K562 (cell line): ENCODE data around the gene SLC6A7. TPM values are rescaled to one million over a fixed set of nuclear protein-coding genes. Genes with fewer than 3 reads are reported as not detected.
A peak's percentile ranks its signal among the peaks of the same experiment; 100 is the strongest.

Experiments
- ATAC-seq: fragments of 200-7000 bp; cut with Tn5 transposase; 3 replicates; pipeline ENCODE4 v1.9.1; 2020; ENCODE audit warnings: moderate library complexity
- BruUV-seq: library from RNA; stranded (reverse); fragments of 400-500 nt; replicated peaks from 2 replicates; lab custom pipeline; 2021; lab: Mats Ljungman, UMichigan
- CTCF ChIA-PET: fragments of 300-600 bp; formaldehyde crosslinking; extraction: SDS; loops from one replicate; lab custom pipeline; 2021; ENCODE audit warnings: low intra/inter-chr PET ratio; lab: Yijun Ruan, JAX
- POLR2A ChIA-PET: fragments of 300-600, 350-650 bp; sonication (Branson Sonifier 250); formaldehyde crosslinking; extraction: SDS; loops from one replicate; lab custom pipeline; 2021; ENCODE audit warnings: antibody characterized with exemption, inconsistent platforms; lab: Yijun Ruan, JAX
- DNase-seq, 4 experiments: peaks; one replicate each; pipeline versions ENCODE4 v3.0.0 to v3.0.0-alpha.2; 2011 to 2018; ENCODE audit warnings: low spot score in 3 of 4, mixed read lengths in 3 of 4; ENCODE audit errors: extremely low read depth in 1 of 4
- FAIRE-seq: peaks from 2 replicates; lab custom pipeline; 2011; peaks lifted over from hg19 to GRCh38; lab: Jason Lieb, UNC
- H2AFZ ChIP-seq: 2 replicates; pipeline ENCODE4 v1.6.0; 2011; ENCODE audit warnings: low read depth, low read length, control low read depth, inconsistent platforms
- H3K27ac ChIP-seq: fragments of 200-600 bp; 3 replicates; pipeline ENCODE4 v1.8.0; 2011; ENCODE audit warnings: low read depth, mild to moderate bottlenecking, control low read depth, inconsistent platforms, low read length, moderate library complexity, mixed read lengths; ENCODE audit errors: extremely low read depth
- H3K27me3 ChIP-seq, 2 experiments: fragments of 300-600 bp in 1 of 2; 2 replicates in 1 of 2; 3 replicates in 1 of 2; pipeline versions ENCODE4 v1.6.0 to v1.8.0; 2011; ENCODE audit warnings: inconsistent platforms in 2 of 2, low read length in 2 of 2, mild to moderate bottlenecking in 1 of 2, mixed read lengths in 1 of 2, moderate library complexity in 1 of 2; ENCODE audit not compliant: control insufficient read depth in 2 of 2, insufficient read depth in 2 of 2
- H3K36me3 ChIP-seq: fragments of 300-600 bp; 3 replicates; pipeline ENCODE4 v1.8.0; 2011; ENCODE audit warnings: mild to moderate bottlenecking, low read length, inconsistent platforms; ENCODE audit not compliant: control insufficient read depth, insufficient read depth
- H3K4me1 ChIP-seq, 2 experiments: fragments of 200-600 bp in 1 of 2; replicated peaks in 1 of 2; 2 replicates in 1 of 2; 3 replicates in 1 of 2; pipeline versions ENCODE4 v1.5.1 to v1.8.0; 2011; ENCODE audit warnings: inconsistent platforms in 2 of 2, low read length in 2 of 2, mild to moderate bottlenecking in 1 of 2, mixed read lengths in 1 of 2, moderate library complexity in 1 of 2; ENCODE audit not compliant: control insufficient read depth in 2 of 2, insufficient read depth in 2 of 2
- H3K4me2 ChIP-seq: 2 replicates; pipeline ENCODE4 v1.6.1; 2011; ENCODE audit warnings: low read length, control low read depth, inconsistent platforms, mixed read lengths; ENCODE audit not compliant: insufficient read depth
- H3K4me3 ChIP-seq: fragments of 200-600 bp; sonication (generic), shearing (Covaris generic); 2 replicates; pipeline ENCODE4 v1.5.1; 2016; ENCODE audit warnings: control low read depth, inconsistent platforms
- H3K79me2 ChIP-seq: fragments of 200-600 bp; 3 replicates; pipeline ENCODE4 v1.8.0; 2011; ENCODE audit warnings: low read length, inconsistent platforms; ENCODE audit not compliant: control insufficient read depth, insufficient read depth
- H3K9ac ChIP-seq, 2 experiments: 2 replicates each; pipeline versions ENCODE4 v1.6.0 to v1.6.1; 2011; ENCODE audit warnings: low read depth in 2 of 2, low read length in 2 of 2, control low read depth in 1 of 2, inconsistent platforms in 1 of 2, mild to moderate bottlenecking in 1 of 2, mixed read lengths in 1 of 2; ENCODE audit not compliant: insufficient read depth in 1 of 2
- H3K9me1 ChIP-seq: one replicate; pipeline ENCODE4 v1.6.0; 2011; ENCODE audit warnings: inconsistent platforms, mild to moderate bottlenecking, low read length, moderate library complexity; ENCODE audit not compliant: control insufficient read depth, insufficient read depth
- H3K9me3 ChIP-seq: replicated peaks from 2 replicates; pipeline ENCODE4 v1.5.1; 2011; ENCODE audit warnings: low read depth, low read length, inconsistent platforms; ENCODE audit not compliant: control insufficient read depth, insufficient read depth
- H4K20me1 ChIP-seq: replicated peaks from 2 replicates; pipeline ENCODE4 v1.6.1; 2011; ENCODE audit warnings: low read length, inconsistent platforms, mixed read lengths; ENCODE audit not compliant: control insufficient read depth, insufficient read depth
- BCL6 ChIP-seq: fragments of 250-450 bp; sonication (Bioruptor Pico); IDR thresholded peaks from 2 replicates; pipeline ENCODE4 v1.4.0; 2020
- EGR1 ChIP-seq: fragments of 450-650 bp; conservative IDR thresholded peaks from 2 replicates; pipeline ENCODE4 v1.6.1; 2017; ENCODE audit warnings: mild to moderate bottlenecking
- ELK1 ChIP-seq: sonication (generic); formaldehyde crosslinking; IDR thresholded peaks from 2 replicates; pipeline ENCODE4 v1.8.1; 2022; ENCODE audit warnings: missing genetic modification reagents
- KDM1A ChIP-seq, 2 experiments: fragments of 450-650 bp; IDR thresholded peaks; 2 replicates each; pipeline ENCODE4 v1.6.1; 2016; ENCODE audit warnings: mild to moderate bottlenecking in 2 of 2
- KLF16 ChIP-seq: IDR thresholded peaks from 2 replicates; pipeline ENCODE4 v1.6.1; 2016; ENCODE audit warnings: antibody characterized with exemption
- NONO ChIP-seq, 2 experiments: fragments of 200-400 bp in 1 of 2; fragments of 450-650 bp in 1 of 2; formaldehyde crosslinking in 1 of 2; IDR thresholded peaks; 2 replicates each; pipeline ENCODE4 v1.6.1; 2017; ENCODE audit warnings: low read depth in 2 of 2, mild to moderate bottlenecking in 2 of 2, moderate library complexity in 2 of 2, low read length in 1 of 2
- SNRNP70 ChIP-seq: fragments of 200-400 bp; formaldehyde crosslinking; optimal IDR thresholded peaks from 2 replicates; pipeline ENCODE3; 2017; ENCODE audit warnings: low read depth, low read length
- STAT5A ChIP-seq: IDR thresholded peaks from 2 replicates; pipeline ENCODE4 v1.6.1; 2012; ENCODE audit warnings: low read length, inconsistent platforms, borderline replicate concordance
- TFAM ChIP-seq: fragments of 250-450 bp; sonication (Bioruptor Pico); conservative IDR thresholded peaks from 2 replicates; pipeline ENCODE4 v1.5.0; 2021; ENCODE audit warnings: mild to moderate bottlenecking, moderate library complexity
- ZFP36 ChIP-seq: fragments of 150-350 bp; IDR thresholded peaks from 2 replicates; pipeline ENCODE4 v1.6.1; 2018; ENCODE audit warnings: low read length, low read depth; ENCODE audit not compliant: partially characterized antibody
- ZNF253 ChIP-seq: fragments of 250-450 bp; sonication (Bioruptor Pico); conservative IDR thresholded peaks from 2 replicates; pipeline ENCODE4 v1.6.1; 2021; ENCODE audit warnings: mild to moderate bottlenecking
- ZNF316 ChIP-seq: fragments of 450-650 bp; IDR thresholded peaks from 2 replicates; pipeline ENCODE4 v1.6.1; 2016
- ZNF384 ChIP-seq: IDR thresholded peaks from 2 replicates; pipeline ENCODE4 v1.6.1; 2012; ENCODE audit warnings: low read depth, low read length, improper control_type of control experiment
- ZNF830 ChIP-seq: fragments of 250-450 bp; sonication (Bioruptor Pico); IDR thresholded peaks from 2 replicates; pipeline ENCODE4 v1.5.0; 2021; ENCODE audit warnings: mild to moderate bottlenecking
- WGBS: fragments of 100-300 bp; shearing (Covaris generic); methylation state at CpG from one replicate; pipeline ENCODE4 v1.1.6; 2016; ENCODE audit warnings: low coverage, mixed read lengths; ENCODE audit not compliant: insufficient coverage; ENCODE audit errors: missing lambda C conversion rate; 5-methylcytosine and 5-hydroxymethylcytosine counted together
- in situ Hi-C: fragments of 300-500 bp; cut with MboI; formaldehyde crosslinking; loops from 4 replicates; pipeline ENCODE4 v1.15.0; 2018; ENCODE audit warnings: inconsistent platforms, mixed read lengths
- intact Hi-C: fragments of 100-400 bp; cut with micrococcal nuclease; formaldehyde crosslinking; loops from 2 replicates; pipeline ENCODE4 v1.14.2; 2022
- polyA plus RNA-seq, 8 experiments: library from polyadenylated mRNA; depleted of rRNA in 4 of 8; stranded (reverse) in 5 of 8; unstranded in 3 of 8; fragments of >200 nt; fragmentation: Nextera tagmentation in 2 of 8; fragmentation: Illumina TruSeq in 1 of 8; extraction: Ambion mirVana in 2 of 8; extraction: Trizol in 1 of 8; gene quantifications; 2 replicates each; pipeline versions ENCODE4 v1.2.1 to v1.2.3, GENCODE V29; 2011 to 2014; ENCODE audit warnings: inconsistent platforms in 1 of 8, missing spikeins in 1 of 8
- total RNA-seq, 7 experiments: library from RNA; depleted of rRNA in 6 of 7; stranded (reverse); fragments of >200 nt in 6 of 7; fragmentation: Illumina TruSeq in 2 of 7; extraction: Trizol in 2 of 7; gene quantifications; 2 replicates each; pipeline versions ENCODE4 v1.2.1 to v1.2.3, GENCODE V29; 2011 to 2021; ENCODE audit warnings: low replicate concordance in 1 of 7

SLC6A7 gene
- total and polyA plus RNA-seq, 9 of the 15 experiments (the other 6 are each of a cell fraction or from before 2014, with no cell fraction given) = not detected

GRCh38 chr5:150184006-150184405, 5.9 kb upstream of the SLC6A7 start (continued):
- TF ChIP-seq KDM1A (IDR thresholded peaks at IDR 0.05) (no peak), SNRNP70 (no peak), BCL6 (no peak), ZNF384 (no peak), ZNF253 (CRISPR knock-in tag) (no peak), EGR1 (no peak), TFAM (no peak), NONO (IDR thresholded peaks at IDR 0.05; ENCODE audit: low read depth in 2 of 2, low read length in 1 of 2) (no peak), KLF16 (no peak), ZNF830 (CRISPR knock-in tag) (no peak), ZNF316 (no peak), STAT5A (no peak)

- intact Hi-C loops = no loop called here
- no peaks in the 10 kb centered on the region for H3K9me3 ChIP-seq
- no peak overlapping the region for H3K9ac ChIP-seq
- TF ChIP-seq ZFP36 (peak; percentile 76), ELK1 (CRISPR knock-in tag) (no peak)
- TF ChIP-seq, all 486 proteins: peak for 1
- Histone ChIP-seq H3K9me1 (no peaks in the 10 kb centered on the region), H4K20me1 (0 out of 2 replicates have a peak, but pooled peaks cover 3% of the 10 kb centered on the region), H3K4me2 (no peak overlapping the region), H3K27ac (no peak overlapping the region), H3K36me3 (no peaks in the 10 kb centered on the region), H3K4me1 (peaks cover 0 to 10% of the 10 kb centered on the region in 2 experiments; a peak in 2 of 5 replicates), H3K79me2 (no peaks in the 10 kb centered on the region), H3K27me3 (peaks cover 20 to 79% of the 10 kb centered on the region in 2 experiments), H3K4me3 (no peak overlapping the region), H2AFZ (no peak overlapping the region)
- WGBS = 9% methylated on average over 12 of the region's 12 CpGs
- DNase-seq (no peak), ATAC-seq (no peak), FAIRE-seq (no peak)
- no TSS peak for BruUV-seq
- ChIA-PET POLR2A (interaction anchor here (0.6 to 0.7 kb wide), 3 partner anchors 52 to 222 kb away, joined by 3 read pairs; no protein-coding TSS in a partner anchor), CTCF (no interaction called here)
- in situ Hi-C loops = no loop called here
Measured at GRCh38 chr5:150184990-150185912, 4.6 kb upstream of the SLC6A7 start.
